ENCODE results near the gene SMDT1.

Gene SMDT1

GRCh38 chr22:42064629-42065028, 14.9 kb upstream of the SMDT1 start:
- Histone ChIP-seq H3K4me3 (ENCODE audit: low read depth, low read length) (no peak overlapping the region), H3K36me3 (ENCODE audit: control insufficient read depth in 2 of 2, insufficient read depth in 1 of 2, low read length in 2 of 2) (peaks cover 4 to 88% of the 10 kb centered on the region in 2 experiments; a peak in 2 of 3 replicates), H3K27ac (ENCODE audit: extremely low read depth, low read depth, low read length) (no peak overlapping the region), H3K9me3 (ENCODE audit: control insufficient read depth, insufficient read depth, low read depth, low read length) (no peaks in the 10 kb centered on the region), H3K4me1 (ENCODE audit: control insufficient read depth, insufficient read depth, low read length) (no peaks in the 10 kb centered on the region)
- POLR2A ChIA-PET = no interaction called here
- TF ChIP-seq ZBTB11 (tag by site-specific recombination; conservative IDR thresholded peaks at IDR 0.05; ENCODE audit: low read depth) (no peak), ZSCAN4 (tag by site-specific recombination; IDR thresholded peaks at IDR 0.05) (no peak), SP7 (tag by site-specific recombination; IDR thresholded peaks at IDR 0.05) (no peak), ZNF350 (tag by site-specific recombination; IDR thresholded peaks at IDR 0.05) (no peak), ZNF394 (tag by site-specific recombination; IDR thresholded peaks at IDR 0.05; ENCODE audit: borderline replicate concordance) (no peak), ZNF146 (tag by site-specific recombination; IDR thresholded peaks at IDR 0.05) (no peak), RBAK (tag by site-specific recombination; IDR thresholded peaks at IDR 0.05) (no peak), ZBTB7A (tag by site-specific recombination; IDR thresholded peaks at IDR 0.05; ENCODE audit: low read depth) (no peak), ZNF544 (tag by site-specific recombination; IDR thresholded peaks at IDR 0.05) (no peak), ZNF560 (tag by site-specific recombination; IDR thresholded peaks at IDR 0.05; ENCODE audit: borderline replicate concordance) (no peak)
- CTCF ChIA-PET = no interaction called here

- ChIA-PET POLR2A (no interaction called here), CTCF (no interaction called here)
- peaks cover 4 to 79% of the 10 kb centered on the region in 2 experiments; a peak in 2 of 3 replicates for H3K36me3 ChIP-seq (ENCODE audit: control insufficient read depth in 2 of 2, insufficient read depth in 1 of 2, low read length in 2 of 2)
- TF ChIP-seq ZNF488 (tag by site-specific recombination; IDR thresholded peaks at IDR 0.05) (no peak), ZNF18 (tag by site-specific recombination; IDR thresholded peaks at IDR 0.05) (no peak), KLF7 (tag by site-specific recombination; IDR thresholded peaks at IDR 0.05; ENCODE audit: borderline replicate concordance) (no peak), AEBP2 (tag by site-specific recombination; IDR thresholded peaks at IDR 0.05; ENCODE audit: borderline replicate concordance) (no peak), ZFP37 (tag by site-specific recombination; IDR thresholded peaks at IDR 0.05) (no peak), ZNF138 (tag by site-specific recombination; IDR thresholded peaks at IDR 0.05; ENCODE audit: borderline replicate concordance) (no peak), ZFP69B (tag by site-specific recombination; IDR thresholded peaks at IDR 0.05) (no peak), ZNF677 (tag by site-specific recombination; IDR thresholded peaks at IDR 0.05) (no peak), ZNF202 (tag by site-specific recombination; IDR thresholded peaks at IDR 0.05; ENCODE audit: borderline replicate concordance) (no peak), OVOL3 (tag by site-specific recombination; IDR thresholded peaks at IDR 0.05) (no peak), GLIS1 (tag by site-specific recombination; IDR thresholded peaks at IDR 0.05) (no peak), INSM2 (tag by site-specific recombination; IDR thresholded peaks at IDR 0.05) (no peak)
- H3K4me3 ChIP-seq (ENCODE audit: low read depth, low read length) = no peak overlapping the region
- no peaks in the 10 kb centered on the region for H3K4me1 ChIP-seq (ENCODE audit: control insufficient read depth, insufficient read depth, low read length)
- H3K9me3 ChIP-seq (ENCODE audit: control insufficient read depth, insufficient read depth, low read depth, low read length) = no peaks in the 10 kb centered on the region
- no peak overlapping the region for H3K27ac ChIP-seq (ENCODE audit: extremely low read depth, low read depth, low read length)
Observed at GRCh38 chr22:42065438-42066125, 13.9 kb upstream of the SMDT1 start.
